OCI-LY7 (cell line): Measurements from ENCODE around the gene BCAR1. TPM values are rescaled to one million over a fixed set of nuclear protein-coding genes. Genes with fewer than 3 reads are reported as not detected.

Experiments used
- BruUV-seq: library from RNA; stranded (reverse); fragments of 400-500 nt; replicated peaks from 2 replicates; lab custom pipeline; 2021; lab: Mats Ljungman, UMichigan
- CTCF ChIA-PET: fragments of 300-600 bp; sonication (Branson Sonifier 250); formaldehyde crosslinking; loops from one replicate; lab custom pipeline; 2022; ENCODE audit warnings: antibody characterized with exemption; ENCODE audit not compliant: unreplicated experiment; lab: Charles Lee
- POLR2A ChIA-PET: fragments of 300-600 bp; sonication (Branson Sonifier 250); formaldehyde crosslinking; loops from one replicate; lab custom pipeline; 2022; ENCODE audit warnings: antibody characterized with exemption; lab: Charles Lee
- DNase-seq: peaks from one replicate; pipeline ENCODE4 v3.0.0-alpha.2; 2015; ENCODE audit warnings: low spot score
- H2AFZ ChIP-seq: fragments of 200-600 bp; sonication (generic), shearing (Covaris generic); 2 replicates; pipeline ENCODE4 v1.6.1; 2014; ENCODE audit warnings: mild to moderate bottlenecking, antibody characterized with exemption, low read length, moderate library complexity
- H3K27ac ChIP-seq: fragments of 200-600 bp; sonication (generic); 2 replicates; pipeline ENCODE4 v1.5.1; 2014; ENCODE audit warnings: mixed run types, low read depth, mild to moderate bottlenecking, moderate library complexity, low read length, inconsistent platforms; ENCODE audit not compliant: poor library complexity, severe bottlenecking
- H3K36me3 ChIP-seq: fragments of 200-600 bp; sonication (generic); 2 replicates; pipeline ENCODE4 v1.6.1; 2014; ENCODE audit warnings: mild to moderate bottlenecking, antibody characterized with exemption, low read length, moderate library complexity, mixed read lengths; ENCODE audit not compliant: insufficient read depth
- H3K4me1 ChIP-seq: fragments of 200-600 bp; sonication (generic); 2 replicates; pipeline ENCODE4 v1.5.1; 2014; ENCODE audit warnings: mild to moderate bottlenecking, low read length; ENCODE audit not compliant: insufficient read depth, poor library complexity, severe bottlenecking
- H3K4me2 ChIP-seq: fragments of 200-600 bp; sonication (generic); 2 replicates; pipeline ENCODE4 v1.6.1; 2014; ENCODE audit warnings: mild to moderate bottlenecking, low read length
- H3K4me3 ChIP-seq: fragments of 200-600 bp; sonication (generic); 2 replicates; pipeline ENCODE4 v1.5.1; 2014; ENCODE audit warnings: mild to moderate bottlenecking, low read depth, low read length; ENCODE audit not compliant: poor library complexity, severe bottlenecking
- H3K79me2 ChIP-seq: fragments of 200-600 bp; sonication (generic); 2 replicates; pipeline ENCODE4 v1.6.1; 2016; ENCODE audit warnings: low read depth, mild to moderate bottlenecking, low read length, moderate library complexity, mixed read lengths; ENCODE audit not compliant: insufficient read depth
- H3K9me2 ChIP-seq: fragments of 200-600 bp; sonication (generic); 2 replicates; pipeline ENCODE4 v1.6.1; 2016; ENCODE audit warnings: mild to moderate bottlenecking, low read length, mixed read lengths; ENCODE audit not compliant: insufficient read depth
- H3K9me3 ChIP-seq: fragments of 200-600 bp; sonication (generic); 2 replicates; pipeline ENCODE4 v1.6.1; 2014; ENCODE audit warnings: mild to moderate bottlenecking, mixed run types, low read length, mixed read lengths
- H4K20me1 ChIP-seq: fragments of 200-600 bp; sonication (generic); 2 replicates; pipeline ENCODE4 v1.6.1; 2014; ENCODE audit warnings: mild to moderate bottlenecking, antibody characterized with exemption, low read length, moderate library complexity, mixed read lengths; ENCODE audit not compliant: insufficient read depth
- EZH2phosphoT487 ChIP-seq: fragments of 200-600 bp; sonication (generic); IDR thresholded peaks from 2 replicates; pipeline ENCODE4 v1.6.1; 2018; ENCODE audit warnings: low read depth, borderline replicate concordance, mild to moderate bottlenecking, mixed run types, antibody characterized with exemption, low read length, moderate library complexity, mixed read lengths
- intact Hi-C: fragments of 100-400 bp; cut with micrococcal nuclease; formaldehyde crosslinking; loops from one replicate; pipeline ENCODE4 v1.10.0; 2022; ENCODE audit not compliant: unreplicated experiment
- total RNA-seq, 2 experiments: library from RNA; depleted of rRNA in 1 of 2; stranded (reverse); fragments of >200 nt in 1 of 2; shearing (Covaris generic) in 1 of 2; gene quantifications; 2 replicates each; pipeline ENCODE4 v1.2.3, GENCODE V29; 2014 to 2022
- TF ChIP-seq, protein P1 (sequence below): fragments of 200-600 bp; sonication (generic); conservative IDR thresholded peaks from 2 replicates; pipeline ENCODE4 v1.5.1; 2014; ENCODE audit warnings: mild to moderate bottlenecking, antibody characterized with exemption, low read length, moderate library complexity, mixed read lengths

The BCAR1 gene
- total RNA-seq, 2 experiments from 2014 or later: 10.0 to 15.1 TPM

DNA sequence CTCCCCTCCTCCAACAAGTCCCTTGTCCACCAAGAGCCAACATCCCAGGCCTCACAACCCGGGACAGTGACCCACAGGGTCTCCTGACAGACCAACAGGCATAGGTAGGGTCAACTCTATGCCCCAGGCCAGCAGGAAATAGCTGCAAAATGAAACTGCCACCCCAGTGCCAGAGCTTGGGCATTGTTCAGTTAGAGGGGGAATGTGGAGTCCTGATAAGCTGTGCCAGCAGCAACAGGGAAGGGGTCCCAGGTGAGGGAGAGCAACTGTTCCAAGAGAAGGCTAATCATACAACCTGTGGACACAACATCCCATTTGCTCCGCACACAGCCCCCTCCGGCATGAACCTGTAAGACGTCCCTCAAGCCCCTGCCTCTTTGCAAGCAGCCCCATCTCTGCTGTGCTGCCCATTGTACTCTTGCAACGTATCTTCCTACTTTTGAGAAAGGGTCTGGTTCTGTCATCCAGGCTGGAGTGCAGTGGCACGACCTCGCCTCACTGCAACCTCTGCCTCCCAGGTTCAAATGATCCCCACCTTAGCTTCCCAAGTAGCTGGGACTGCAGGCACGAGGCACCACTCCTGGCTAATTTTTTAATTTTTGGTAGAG, 61.7 kb downstream of the BCAR1 start:
- H3K9me3 ChIP-seq: no peaks in the 10 kb centered on the region
- no peak overlapping the region for H3K27ac ChIP-seq
- no peaks in the 10 kb centered on the region for H3K79me2 ChIP-seq
- BruUV-seq: no TSS peak
- H3K4me1 ChIP-seq: no peaks in the 10 kb centered on the region
- ChIA-PET POLR2A (no interaction called here), CTCF (no interaction called here)
- intact Hi-C loops: no loop called here
- TF ChIP-seq EZH2phosphoT487: no peak
- TF ChIP-seq, protein P1, sequence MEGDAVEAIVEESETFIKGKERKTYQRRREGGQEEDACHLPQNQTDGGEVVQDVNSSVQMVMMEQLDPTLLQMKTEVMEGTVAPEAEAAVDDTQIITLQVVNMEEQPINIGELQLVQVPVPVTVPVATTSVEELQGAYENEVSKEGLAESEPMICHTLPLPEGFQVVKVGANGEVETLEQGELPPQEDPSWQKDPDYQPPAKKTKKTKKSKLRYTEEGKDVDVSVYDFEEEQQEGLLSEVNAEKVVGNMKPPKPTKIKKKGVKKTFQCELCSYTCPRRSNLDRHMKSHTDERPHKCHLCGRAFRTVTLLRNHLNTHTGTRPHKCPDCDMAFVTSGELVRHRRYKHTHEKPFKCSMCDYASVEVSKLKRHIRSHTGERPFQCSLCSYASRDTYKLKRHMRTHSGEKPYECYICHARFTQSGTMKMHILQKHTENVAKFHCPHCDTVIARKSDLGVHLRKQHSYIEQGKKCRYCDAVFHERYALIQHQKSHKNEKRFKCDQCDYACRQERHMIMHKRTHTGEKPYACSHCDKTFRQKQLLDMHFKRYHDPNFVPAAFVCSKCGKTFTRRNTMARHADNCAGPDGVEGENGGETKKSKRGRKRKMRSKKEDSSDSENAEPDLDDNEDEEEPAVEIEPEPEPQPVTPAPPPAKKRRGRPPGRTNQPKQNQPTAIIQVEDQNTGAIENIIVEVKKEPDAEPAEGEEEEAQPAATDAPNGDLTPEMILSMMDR: no peak
- H4K20me1 ChIP-seq: no peaks in the 10 kb centered on the region
- DNase-seq: no peak
- no peaks in the 10 kb centered on the region for H3K9me2 ChIP-seq
- no peak overlapping the region for H3K4me3 ChIP-seq
- H2AFZ ChIP-seq: no peak overlapping the region
- H3K36me3 ChIP-seq: no peaks in the 10 kb centered on the region
- no peak overlapping the region for H3K4me2 ChIP-seq

DNA sequence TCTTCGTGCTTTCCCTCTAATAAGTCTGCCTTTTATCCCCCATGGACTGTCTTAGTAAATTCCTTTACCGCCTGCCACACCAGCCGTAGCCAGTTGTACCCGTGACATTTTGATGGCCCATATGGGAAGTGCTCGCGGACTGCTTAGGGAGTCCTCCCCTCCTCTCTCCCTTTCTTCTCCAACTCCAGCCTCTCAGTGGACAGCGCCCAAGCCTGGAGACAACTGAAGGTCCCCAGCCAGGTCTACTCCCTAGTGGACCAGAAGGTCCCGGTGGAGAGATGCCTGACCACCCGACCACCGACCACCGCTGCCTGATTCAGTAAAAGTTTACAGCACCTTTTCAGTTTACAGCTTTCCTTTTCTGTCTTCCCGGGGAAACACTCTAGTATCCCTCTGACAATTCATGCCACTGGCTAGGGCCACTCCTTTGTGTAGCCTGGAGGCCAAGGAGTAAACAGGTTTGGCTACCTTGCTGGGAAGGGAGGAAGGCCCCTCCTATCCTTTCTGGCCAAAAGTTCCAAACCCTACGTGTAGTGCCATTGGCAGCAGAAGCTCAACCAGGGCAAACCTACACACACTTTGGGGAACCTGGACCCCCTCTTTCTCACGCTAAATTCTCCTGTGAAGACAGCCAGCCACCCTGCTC, 62.5 kb downstream of the BCAR1 start:
- Histone ChIP-seq H3K4me2 (no peak overlapping the region), H3K27ac (no peak overlapping the region), H3K4me1 (no peaks in the 10 kb centered on the region), H3K9me3 (no peaks in the 10 kb centered on the region), H3K36me3 (no peaks in the 10 kb centered on the region), H3K4me3 (no peak overlapping the region), H4K20me1 (no peaks in the 10 kb centered on the region), H3K79me2 (no peaks in the 10 kb centered on the region), H2AFZ (no peak overlapping the region), H3K9me2 (no peaks in the 10 kb centered on the region)
- no peak for DNase-seq
- CTCF ChIA-PET: no interaction called here
- POLR2A ChIA-PET: no interaction called here
- TF ChIP-seq, protein P1: no peak
- TF ChIP-seq EZH2phosphoT487: no peak
- BruUV-seq: no TSS peak
- intact Hi-C loops: no loop called here

DNA sequence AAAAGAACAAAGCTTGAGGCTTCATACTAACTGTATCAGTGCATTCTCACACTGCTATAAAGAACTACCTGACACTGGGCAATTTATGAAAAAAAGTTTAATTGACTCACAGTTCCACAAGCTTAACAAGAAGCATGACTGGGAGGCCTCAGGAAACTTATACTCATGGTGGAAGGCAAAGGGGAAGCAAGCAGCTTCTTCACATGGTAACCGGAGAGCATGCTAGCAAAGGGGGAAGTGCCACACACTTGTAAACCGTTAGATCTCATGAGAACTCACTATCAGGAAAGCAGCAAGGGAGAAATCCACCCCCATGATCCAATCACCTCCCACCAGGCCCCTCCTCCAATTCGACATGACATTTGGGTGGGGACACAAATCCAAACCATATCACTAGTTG, 69.8 kb downstream of the BCAR1 start:
- intact Hi-C loops: no loop called here
- CTCF ChIA-PET: interaction anchor here (0.6 to 0.7 kb wide), 2 partner anchors 19 to 295 kb away, joined by 3 read pairs; no protein-coding TSS in a partner anchor
- Histone ChIP-seq H3K27ac (no peak overlapping the region), H3K4me2 (no peak overlapping the region), H3K4me3 (no peak overlapping the region), H3K9me3 (no peaks in the 10 kb centered on the region), H2AFZ (no peak overlapping the region), H3K36me3 (no peaks in the 10 kb centered on the region), H3K9me2 (no peaks in the 10 kb centered on the region), H4K20me1 (no peaks in the 10 kb centered on the region), H3K79me2 (no peaks in the 10 kb centered on the region), H3K4me1 (no peaks in the 10 kb centered on the region)
- no peak for TF ChIP-seq EZH2phosphoT487
- TF ChIP-seq, protein P1: no peak
- no TSS peak for BruUV-seq
- POLR2A ChIA-PET: interaction anchor here (0.6 kb wide), 1 partner anchor 24 kb away, joined by 5 read pairs; no protein-coding TSS in a partner anchor
- DNase-seq: peak; percentile 9
